Lower lobe of right lung (tissue), 2 donors: ENCODE results near the gene PPDPF. TPM values are rescaled to one million over a fixed set of nuclear protein-coding genes. Genes with fewer than 3 reads are reported as not detected.

Experiments used
- ATAC-seq, 2 donors: fragments of 200-7000 bp; cut with Tn5 transposase; one replicate each; pipeline ENCODE4 v1.9.1; 2020 to 2022; ENCODE audit warnings: mild to moderate bottlenecking in 2 of 2, moderate library complexity in 2 of 2
- DNase-seq: peaks from one replicate; pipeline ENCODE4 v3.0.0-alpha.2; 2020
- H3K27ac ChIP-seq: fragments of 200-600 bp; one replicate; pipeline ENCODE4 v1.8.0; 2022
- H3K27me3 ChIP-seq: fragments of 200-600 bp; one replicate; pipeline ENCODE4 v1.8.0; 2022; ENCODE audit warnings: low read depth
- H3K36me3 ChIP-seq: fragments of 200-600 bp; one replicate; pipeline ENCODE4 v1.8.0; 2022; ENCODE audit warnings: mild to moderate bottlenecking
- H3K4me1 ChIP-seq: fragments of 200-600 bp; one replicate; pipeline ENCODE4 v1.8.0; 2022
- H3K4me3 ChIP-seq: fragments of 200-600 bp; one replicate; pipeline ENCODE4 v1.8.0; 2022; ENCODE audit warnings: mild to moderate bottlenecking
- H3K9me3 ChIP-seq: fragments of 200-600 bp; one replicate; pipeline ENCODE4 v1.8.0; 2022
- CTCF ChIP-seq: fragments of 200-600 bp; IDR thresholded peaks from one replicate; pipeline ENCODE4 v1.8.0; 2022; ENCODE audit warnings: antibody characterized with exemption, mild to moderate bottlenecking
- intact Hi-C: fragments of 100-400 bp; cut with DNase I; formaldehyde crosslinking; loops from one replicate; pipeline ENCODE4 v1.11.0; 2022
- total RNA-seq: library from RNA; stranded (reverse); fragmentation: NEBNext Ultra II Directional; extraction: Animal tissue kit (Norgen Biotek cat#: 25700); gene quantifications from one replicate; pipeline ENCODE4 v1.2.1, GENCODE V29; 2021
- donor health status: DM: no; HTN: yes; CAD: no; lungs with severe emphysema.

Gene PPDPF
- total RNA-seq, 1 donor from 2014 or later: 305 TPM

DNA sequence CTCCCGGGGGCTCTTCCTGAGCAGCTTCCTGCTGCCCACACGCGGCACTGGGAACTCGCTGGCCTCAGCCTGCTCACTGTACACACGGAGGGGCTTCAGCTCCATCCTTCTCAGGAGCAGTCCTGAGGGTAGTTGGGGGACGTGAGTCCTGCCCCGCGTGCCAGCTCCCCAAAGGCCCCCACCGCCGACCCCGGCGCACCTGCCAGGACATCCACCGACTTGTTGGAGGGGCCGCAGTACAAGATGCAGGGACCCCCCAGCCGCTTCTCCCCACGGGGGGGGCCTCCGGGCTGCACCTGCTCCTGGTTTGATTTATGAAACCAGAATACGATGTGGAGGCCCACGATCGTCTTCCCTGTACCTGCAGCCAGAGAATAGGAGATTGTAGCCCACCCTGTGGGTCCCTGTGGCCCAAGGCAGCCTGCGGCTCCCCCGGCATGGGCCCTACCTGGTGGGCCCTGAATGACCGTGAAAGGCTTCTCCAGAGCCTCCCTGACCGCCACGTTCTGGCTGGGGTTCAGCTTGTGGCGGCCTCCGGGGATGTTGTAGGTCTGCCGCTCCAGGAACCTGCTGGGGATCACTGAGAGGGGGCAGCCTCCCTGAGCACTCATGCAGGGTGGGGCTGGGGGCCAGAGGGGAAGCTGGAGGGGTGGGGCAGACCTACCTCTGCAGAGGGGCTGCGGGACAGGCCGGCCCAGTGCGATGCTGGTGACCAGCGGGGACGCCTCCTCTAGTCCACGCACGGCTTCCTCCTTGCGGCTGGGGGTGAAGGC is 41.2 kb downstream of the PPDPF start:
- ATAC-seq (no peak), DNase-seq (no peak)
- Histone ChIP-seq H3K36me3 (peaks cover 79% of the 10 kb centered on the region), H3K4me1 (no peaks in the 10 kb centered on the region), H3K27ac (no peak overlapping the region), H3K4me3 (no peak overlapping the region), H3K9me3 (no peaks in the 10 kb centered on the region), H3K27me3 (no peaks in the 10 kb centered on the region)
- intact Hi-C loops: no loop called here
- no peak for TF ChIP-seq CTCF

DNA sequence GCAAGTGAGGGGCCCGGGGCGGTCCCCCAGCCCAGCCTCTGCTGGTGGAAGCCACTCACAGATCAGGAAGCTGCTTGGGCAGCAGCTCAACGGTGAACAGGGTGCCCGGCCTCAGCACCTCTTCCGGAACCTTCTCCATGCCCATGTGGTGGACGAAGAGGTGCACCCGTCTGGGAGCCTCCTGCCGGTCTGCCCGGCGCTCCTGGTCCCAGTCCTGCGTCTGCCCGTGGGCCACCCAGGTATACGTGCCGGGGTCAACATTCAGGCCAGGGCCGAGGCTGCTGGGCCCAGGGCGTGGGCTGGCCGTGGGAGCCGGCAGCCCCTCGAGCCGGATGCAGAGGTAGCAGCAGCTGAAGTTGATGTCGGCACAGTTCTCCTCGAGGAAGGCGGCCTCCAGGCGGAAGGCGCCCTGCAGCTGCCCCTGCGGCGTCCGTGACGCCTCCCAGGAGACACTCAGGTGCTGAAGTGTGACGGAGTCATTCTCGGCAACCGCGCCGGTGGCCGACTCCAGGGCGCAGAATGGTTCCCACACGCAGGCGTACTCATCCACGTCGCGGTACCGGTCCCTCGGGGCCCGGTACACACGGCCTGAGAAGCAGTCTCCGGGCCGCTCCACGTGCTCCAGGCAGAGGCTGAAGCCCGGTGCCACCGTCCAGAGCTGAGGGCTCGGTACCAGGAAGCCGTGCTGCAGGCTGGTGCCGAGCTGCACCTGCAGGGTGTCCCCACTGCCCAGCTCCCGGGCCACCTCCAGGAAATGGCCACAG is 42.1 kb downstream of the PPDPF start:
- no peak for TF ChIP-seq CTCF
- no peak overlapping the region for H3K27ac ChIP-seq
- intact Hi-C loops: no loop called here
- H3K9me3 ChIP-seq: no peaks in the 10 kb centered on the region
- no peaks in the 10 kb centered on the region for H3K4me1 ChIP-seq
- ATAC-seq: no peak
- H3K36me3 ChIP-seq: peaks cover 82% of the 10 kb centered on the region
- no peaks in the 10 kb centered on the region for H3K27me3 ChIP-seq
- no peak overlapping the region for H3K4me3 ChIP-seq
- no peak for DNase-seq

DNA sequence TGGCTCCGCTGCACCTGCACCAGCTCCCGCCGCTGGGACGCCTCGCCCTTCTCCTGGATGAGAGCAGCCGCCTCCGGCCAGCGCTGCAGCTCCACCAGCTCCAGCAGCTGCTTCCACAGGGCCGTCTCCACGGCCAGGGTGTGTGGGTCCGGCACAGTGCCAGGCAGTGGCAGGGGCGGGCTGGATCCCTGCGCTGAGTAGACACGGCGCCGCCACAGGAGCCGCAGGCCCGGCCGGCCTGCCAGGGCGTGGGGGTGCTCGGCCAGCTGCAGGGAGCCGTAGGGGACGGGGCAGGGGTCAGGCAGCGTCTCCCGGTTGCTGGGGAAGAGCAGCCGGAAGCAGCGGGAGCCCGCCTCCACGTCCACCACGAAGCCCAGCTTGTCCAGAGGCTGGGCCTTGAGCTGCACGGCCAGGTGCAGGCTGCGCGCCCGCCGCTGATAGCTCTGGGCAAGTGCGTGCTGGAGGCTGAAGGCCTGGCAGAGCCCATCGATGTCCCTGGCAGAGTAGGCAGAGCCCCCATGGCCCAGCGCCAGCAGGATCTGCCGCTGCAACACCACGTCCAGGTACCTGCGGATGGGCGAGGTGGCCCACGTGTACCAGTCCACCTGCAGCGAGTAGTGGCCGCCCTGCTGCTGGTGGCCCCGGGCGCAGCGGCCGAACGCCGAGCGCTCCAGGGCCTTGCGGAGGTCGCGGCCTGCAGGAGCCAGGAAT is 42.8 kb downstream of the PPDPF start:
- DNase-seq: no peak
- H3K9me3 ChIP-seq: no peaks in the 10 kb centered on the region
- H3K36me3 ChIP-seq: peaks cover 82% of the 10 kb centered on the region
- TF ChIP-seq CTCF: no peak
- H3K4me1 ChIP-seq: peaks cover 3% of the 10 kb centered on the region
- H3K27ac ChIP-seq: no peak overlapping the region
- no peak for ATAC-seq
- intact Hi-C loops: no loop called here
- no peak overlapping the region for H3K4me3 ChIP-seq
- no peaks in the 10 kb centered on the region for H3K27me3 ChIP-seq

GRCh38 chr20:63564036-63564810 is 43.7 kb downstream of the PPDPF start:
- ATAC-seq (no peak), DNase-seq (no peak)
- intact Hi-C loops: no loop called here
- no peak for TF ChIP-seq CTCF
- Histone ChIP-seq H3K4me3 (no peak overlapping the region), H3K27me3 (no peaks in the 10 kb centered on the region), H3K27ac (no peak overlapping the region), H3K9me3 (no peaks in the 10 kb centered on the region), H3K36me3 (peaks cover 74% of the 10 kb centered on the region), H3K4me1 (peaks cover 12% of the 10 kb centered on the region)
